Myocyte (in vitro differentiated cells): ENCODE results near the gene SAMHD1. TPM values are rescaled to one million over a fixed set of nuclear protein-coding genes. Genes with fewer than 3 reads are reported as not detected.
A peak's percentile ranks its signal among the peaks of the same experiment; 100 is the strongest.
"Not testable (repeated sequence)": the region's sequence is repeated elsewhere in the genome, so short reads cannot be mapped to it uniquely, and the experiment has no call there.

Experiments used
- DNase-seq: peaks from one replicate; pipeline ENCODE4 v3.0.0-alpha.2; 2012; ENCODE audit warnings: low read depth
- total RNA-seq: library from RNA; depleted of rRNA; stranded (reverse); fragments of >200 nt; gene quantifications from 2 replicates; pipeline ENCODE4 v1.2.3, GENCODE V29; 2014

The SAMHD1 gene
- total RNA-seq, 1 donor from 2014 or later: 20.8 TPM

DNA sequence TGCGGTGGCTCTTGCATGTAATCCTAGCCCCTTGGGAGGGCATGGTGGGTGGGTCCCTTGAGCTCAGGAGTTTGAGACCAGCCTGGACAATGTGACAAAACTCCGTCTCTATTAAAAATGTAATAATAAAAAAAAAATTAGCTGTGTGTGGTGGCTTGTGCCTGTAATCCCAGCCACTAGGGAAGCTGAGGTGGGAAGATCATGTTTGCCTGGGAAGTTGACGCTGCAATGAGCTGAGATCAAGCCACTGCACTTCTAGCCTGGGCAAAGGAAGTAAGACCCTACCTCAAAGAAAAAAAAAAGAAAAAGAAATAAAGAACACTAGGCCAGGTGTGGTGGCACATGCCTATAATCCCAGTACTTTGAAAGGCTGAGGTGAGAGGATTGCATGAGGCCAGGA lies 4.5 kb upstream of the SAMHD1 start:
- no peak for DNase-seq

DNA sequence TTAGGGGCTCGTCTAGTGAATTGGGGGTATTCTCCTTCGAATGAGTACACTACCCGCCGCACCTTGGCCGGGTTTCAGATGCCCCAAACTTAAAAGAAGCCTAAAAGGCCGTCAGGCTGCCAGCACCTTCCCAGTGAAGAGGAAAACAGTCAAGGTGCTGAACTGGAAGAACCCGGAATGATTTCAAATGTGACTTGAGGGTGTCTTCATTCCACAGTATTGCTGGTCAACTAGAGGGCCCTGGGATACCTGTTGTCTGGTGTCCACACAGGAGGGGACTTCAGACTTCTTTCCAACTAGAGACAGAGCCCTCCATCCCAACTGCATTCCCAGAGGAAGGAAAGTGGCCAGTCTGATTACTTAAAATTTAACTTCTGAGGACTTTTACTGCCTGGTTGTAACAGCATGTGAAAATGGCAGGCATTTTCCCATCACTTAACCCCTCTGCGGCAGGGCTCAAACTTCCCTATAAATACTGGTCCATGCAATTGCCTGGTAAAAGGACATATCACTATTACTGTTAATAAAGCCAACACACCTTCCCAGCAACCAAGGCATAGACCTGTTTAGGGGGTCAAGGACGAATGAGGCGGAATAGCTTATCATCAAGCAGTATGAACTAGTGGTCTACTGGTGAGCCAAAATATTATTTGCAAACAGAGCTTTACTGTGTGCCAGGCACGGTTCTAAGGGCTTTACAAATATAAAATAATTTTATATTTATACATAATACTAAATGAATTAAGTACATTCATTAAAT lies 651 bp upstream of the SAMHD1 start:
- no peak for DNase-seq

DNA sequence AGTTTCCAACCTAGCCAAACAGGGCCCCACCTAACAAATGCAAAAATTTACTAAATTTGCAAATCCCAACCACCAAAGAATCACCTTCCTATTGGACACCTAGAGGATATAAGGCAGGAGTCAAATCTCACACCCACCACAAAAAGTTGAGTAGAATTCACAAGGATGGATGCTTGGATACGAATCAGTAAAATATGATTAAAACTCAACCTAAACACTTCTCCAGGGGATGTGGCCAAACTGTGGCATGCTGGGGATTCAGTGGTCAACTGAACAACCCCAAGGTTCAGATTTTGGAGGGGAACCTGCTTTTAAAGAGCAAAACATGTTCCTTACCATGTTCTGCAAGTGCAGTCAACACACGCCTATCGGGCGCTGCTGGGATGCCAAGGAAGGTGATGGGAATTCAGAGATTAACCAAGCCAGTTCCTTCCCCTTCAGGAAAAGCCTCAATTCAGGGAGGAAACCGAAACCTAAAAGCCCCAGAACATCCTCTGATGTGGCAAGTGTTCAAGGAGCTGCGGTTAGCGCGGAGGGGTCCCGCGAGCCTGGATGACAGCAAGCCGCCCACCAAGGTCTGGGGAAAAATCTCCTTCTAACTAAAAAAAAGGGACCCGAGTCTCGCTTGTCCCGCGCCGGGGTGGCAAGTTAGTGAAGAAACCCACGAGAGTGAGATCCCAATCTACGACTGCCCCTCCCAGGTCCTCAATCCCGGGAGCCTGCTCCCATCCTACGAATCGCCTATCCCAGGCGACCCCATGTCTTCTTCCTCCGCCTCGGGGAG lies 902 bp downstream of the SAMHD1 start:
- no peak for DNase-seq

DNA sequence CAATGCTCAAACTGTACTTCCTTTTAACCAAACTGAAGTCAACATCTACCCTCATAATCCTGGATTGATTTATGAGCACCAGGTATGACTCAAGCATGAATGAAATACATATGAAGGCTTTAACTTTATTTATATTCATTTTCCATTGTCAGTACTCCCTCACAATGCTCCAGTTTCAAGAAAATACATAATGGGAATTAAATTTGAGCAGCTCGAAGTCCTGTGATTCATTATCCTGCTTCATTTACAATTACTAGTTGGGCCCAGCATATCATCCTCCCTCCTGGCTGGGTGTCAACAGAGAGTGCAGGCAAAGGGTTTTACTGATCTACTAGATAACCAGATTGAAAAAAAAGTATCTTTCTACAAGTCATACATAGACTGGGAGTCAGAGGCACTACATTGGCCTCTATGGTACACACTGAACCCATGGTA lies 10.1 kb downstream of the SAMHD1 start:
- DNase-seq: no peak

DNA sequence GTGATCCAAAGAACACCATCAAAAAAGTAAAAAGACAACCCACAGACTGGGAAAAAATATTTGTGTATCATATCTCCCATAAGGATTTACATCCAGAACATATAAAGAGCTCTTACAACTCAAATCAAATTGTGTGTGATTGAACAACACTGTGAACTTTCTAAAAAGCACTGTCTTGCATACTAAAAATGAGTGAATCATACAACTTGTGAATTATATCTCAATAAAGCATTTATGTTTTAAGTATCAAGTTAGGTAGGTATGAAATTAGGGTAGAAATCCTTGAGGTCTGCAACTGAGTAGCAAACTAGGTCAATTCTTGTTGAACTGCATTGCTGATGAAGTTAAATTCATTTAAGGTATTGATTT lies 14.1 kb downstream of the SAMHD1 start:
- no peak for DNase-seq

DNA sequence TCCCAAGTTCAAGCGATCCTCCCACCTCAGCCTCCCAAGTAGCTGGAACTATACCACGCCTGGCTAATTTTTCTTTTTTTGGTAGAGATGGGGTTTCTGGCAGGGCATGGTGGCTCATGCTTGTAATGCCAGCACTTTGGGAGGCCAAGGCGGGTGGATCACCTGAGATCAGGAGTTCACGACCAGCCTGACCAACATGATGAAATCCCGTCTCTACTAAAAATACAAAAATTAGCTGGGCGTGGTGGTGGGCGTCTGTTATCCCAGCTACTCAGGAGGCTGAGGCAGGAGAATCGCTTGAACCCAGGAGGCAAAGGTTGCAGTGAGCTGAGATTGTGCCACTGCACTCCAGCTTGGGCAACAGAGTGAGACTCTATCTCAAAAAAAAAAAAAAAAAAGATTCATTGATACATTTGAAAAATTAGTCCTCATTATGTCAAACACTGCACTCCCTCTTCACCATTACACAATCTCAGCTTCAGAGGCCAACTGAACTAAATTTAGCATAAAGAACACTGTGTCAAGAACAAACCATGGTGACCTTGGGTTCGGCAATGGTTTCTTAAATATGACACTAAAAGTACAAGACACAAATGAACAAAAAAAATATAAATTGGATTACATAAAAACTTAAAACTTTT lies 14.6 kb downstream of the SAMHD1 start:
- DNase-seq: not testable (repeated sequence)

DNA sequence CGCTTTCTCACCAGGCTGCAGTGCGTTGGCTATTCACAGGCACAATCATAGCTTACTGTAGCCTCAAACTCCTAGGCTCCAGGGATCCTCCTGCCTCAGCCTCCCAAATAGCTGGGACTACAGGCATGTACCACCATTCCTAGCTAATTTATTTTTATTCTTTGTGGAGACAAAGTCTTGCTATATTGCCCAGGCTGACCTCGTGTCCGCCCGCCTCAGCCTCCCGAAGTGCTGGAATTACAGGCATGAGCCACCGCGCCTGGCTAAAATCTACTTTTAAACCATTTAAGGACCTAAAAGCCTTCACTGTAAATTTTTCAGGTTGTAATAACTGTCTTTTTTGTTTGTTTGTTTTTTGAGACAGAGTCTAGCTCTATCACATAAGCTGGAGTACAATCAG lies 15.2 kb downstream of the SAMHD1 start:
- DNase-seq: no peak

DNA sequence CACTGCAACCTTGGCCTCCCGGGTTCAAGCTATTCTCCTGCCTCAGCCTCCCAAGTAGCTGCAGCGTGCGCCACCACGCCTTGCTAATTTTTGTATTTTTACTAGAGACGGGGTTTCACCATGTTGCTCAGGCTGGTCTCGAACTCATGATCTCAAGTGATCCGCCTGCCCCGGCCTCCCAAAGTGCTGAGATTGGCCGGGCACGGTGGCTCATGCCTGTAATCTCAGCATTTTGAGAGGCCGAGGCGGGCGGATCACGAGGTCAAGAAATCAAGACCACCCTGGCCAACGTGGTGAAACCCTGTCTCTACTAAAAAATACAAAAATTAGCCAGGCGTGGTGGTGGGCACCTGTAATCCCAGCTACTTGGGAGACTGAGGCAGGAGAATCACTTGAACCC lies 17.9 kb downstream of the SAMHD1 start:
- not testable (repeated sequence) for DNase-seq

DNA sequence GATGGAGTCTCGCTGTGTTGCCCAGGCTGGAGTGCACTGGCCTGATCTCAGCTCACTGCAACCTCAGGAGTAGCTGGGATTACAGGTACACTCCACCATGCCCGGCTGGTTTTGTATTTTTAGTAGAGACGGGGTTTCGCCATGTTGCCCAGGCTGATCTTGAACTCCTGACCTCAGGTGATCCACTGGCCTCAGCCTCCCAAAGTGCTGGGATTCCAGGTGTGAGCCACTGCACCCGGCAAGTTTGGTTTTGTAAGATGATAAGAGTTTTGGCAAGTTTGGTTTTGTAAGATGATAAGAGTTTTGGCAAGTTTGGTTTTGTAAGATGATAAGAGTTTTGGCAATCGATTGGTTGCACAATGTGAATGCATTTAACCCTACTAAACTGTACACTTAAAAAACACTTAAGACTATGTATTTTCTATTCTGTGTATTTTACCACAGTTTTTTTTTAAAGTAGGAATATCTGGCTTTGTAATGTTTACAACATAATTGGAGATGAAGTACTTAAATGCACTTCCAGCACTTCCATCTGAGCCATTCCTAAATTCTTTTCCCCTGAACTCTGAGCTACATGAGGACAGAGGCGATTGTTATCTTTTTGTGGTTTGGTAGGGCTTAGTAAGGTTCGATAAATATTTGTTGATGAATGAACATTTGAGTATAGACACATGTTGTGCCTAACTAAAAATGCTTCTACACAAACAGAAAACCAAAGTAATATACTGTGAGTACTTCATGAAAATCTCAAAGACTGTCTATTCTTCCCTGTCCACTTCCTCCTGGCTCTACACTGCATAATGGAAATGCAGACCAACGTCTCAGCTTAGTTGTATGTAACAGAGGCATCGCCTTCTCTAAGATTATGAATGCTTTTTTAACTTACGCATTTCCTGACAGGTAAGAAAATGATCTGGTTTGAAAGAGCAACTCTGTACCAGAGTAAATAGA lies 18.8 kb downstream of the SAMHD1 start:
- no peak for DNase-seq

DNA sequence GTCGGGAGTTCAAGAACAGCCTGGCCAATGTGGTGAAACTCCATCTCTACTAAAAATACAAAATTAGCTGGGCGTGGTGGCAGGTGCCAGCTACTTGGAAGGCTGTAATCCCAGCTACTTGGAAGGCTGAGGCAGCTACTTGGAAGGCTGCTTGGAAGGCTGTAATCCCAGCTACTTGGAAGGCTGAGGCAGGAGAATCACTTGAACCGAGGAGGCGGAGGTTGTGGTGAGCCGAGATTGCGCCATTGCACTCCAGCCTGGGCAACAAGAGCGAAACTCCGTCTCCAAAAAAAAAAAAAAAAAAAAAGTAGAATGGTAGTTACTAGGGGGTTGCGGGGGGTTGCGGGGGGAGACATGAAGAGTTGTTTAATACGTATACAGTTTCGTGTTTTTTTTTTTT lies 19.4 kb downstream of the SAMHD1 start:
- not testable (repeated sequence) for DNase-seq

DNA sequence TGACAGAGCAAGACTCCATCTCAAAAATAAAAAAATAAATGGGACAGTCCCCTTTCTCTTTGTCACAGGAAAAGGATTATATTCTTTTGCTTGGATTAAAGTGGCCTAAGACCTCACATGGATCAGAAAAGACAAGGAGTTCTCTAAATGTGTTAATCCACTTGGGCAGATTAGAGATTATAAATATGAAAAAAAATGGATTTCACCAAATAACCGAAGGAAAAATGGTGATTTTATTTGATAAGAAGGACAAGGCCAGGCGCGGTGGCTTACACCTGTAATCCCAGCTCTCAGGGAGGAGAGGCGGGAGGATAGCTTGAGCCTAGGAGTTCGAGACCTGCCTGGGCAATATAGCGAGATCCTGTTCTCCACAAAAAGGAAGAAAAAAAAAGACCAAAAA lies 21.8 kb downstream of the SAMHD1 start:
- no peak for DNase-seq

DNA sequence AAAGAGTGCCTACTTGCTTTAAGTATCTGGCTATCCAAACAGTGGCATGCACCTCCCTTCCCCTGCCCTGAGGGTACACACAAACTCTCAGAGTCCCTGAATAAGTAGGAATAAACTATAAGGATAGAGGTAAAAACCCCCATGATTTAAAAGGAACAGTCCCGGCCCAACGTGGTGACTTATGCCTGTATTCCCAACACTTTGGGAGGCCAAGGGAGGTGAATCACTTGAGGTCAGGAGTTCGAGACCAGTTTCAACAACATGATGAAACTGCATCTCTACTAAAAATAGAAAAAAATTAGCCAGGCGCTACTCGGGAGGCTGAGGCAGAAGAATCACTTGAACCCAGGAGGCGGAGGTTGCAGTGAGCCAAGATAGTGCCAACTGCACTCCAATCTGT lies 22.2 kb downstream of the SAMHD1 start:
- DNase-seq: no peak

DNA sequence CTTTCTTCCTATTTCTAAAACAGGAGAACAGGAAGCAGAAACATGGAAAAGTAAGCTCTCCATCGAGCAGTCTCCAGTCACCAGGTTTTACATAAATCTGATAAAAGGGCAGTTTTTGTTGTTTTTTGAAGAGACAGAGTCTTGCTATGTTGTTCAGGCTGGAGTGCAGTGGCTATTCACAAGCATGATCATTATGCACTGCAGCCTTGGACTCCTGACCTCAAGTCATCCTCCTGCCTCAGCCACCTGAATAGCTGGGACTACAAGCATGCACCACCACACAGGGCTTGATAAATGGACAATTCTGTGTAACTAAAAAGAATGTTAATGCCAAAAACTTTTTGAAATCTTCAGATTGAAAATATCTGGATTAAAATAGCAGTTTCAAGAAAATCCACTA lies 23.8 kb downstream of the SAMHD1 start:
- no peak for DNase-seq

DNA sequence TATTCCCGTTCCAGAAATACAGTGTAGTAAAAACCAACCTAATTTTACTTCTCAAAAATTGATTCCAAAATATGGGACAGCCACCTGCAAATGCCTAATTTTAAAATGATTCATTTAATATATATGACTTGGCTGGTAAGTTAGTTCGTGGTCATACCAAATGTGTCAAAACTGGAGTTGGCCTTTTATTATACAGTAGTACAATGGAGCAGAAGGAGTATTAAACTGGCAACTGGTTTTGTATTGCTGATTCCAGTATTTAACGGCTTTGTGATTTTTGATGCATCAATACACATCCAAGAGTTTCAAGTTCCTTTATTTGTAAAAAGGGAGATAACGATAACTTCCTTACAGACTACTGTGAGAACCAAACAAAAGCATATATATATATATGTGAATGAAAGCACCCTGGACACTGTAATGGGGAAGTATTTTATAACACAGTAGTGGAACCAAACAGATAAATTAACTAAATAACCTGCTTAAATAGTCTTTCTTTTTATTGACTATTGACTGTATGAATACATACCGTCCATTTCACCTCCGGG lies 24.8 kb downstream of the SAMHD1 start:
- DNase-seq: no peak

DNA sequence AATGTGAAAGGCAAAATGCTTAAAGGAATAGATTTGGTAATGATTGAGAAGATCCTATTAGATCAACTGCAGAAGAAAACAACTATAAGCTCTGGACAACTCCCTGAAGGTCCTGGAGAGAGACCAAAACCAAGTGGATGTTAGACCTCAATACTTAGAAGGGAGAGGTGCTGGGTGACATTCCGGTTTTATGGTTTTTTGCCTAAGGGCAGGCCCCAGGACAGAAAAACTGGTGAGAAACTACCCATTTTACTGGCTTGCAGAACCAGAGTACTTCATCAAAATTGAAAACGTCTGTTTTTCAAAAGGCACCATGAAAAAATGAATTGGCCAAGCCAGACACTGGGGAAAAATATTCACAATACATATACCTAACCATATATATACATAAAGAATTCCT lies 26.3 kb downstream of the SAMHD1 start:
- DNase-seq: no peak

DNA sequence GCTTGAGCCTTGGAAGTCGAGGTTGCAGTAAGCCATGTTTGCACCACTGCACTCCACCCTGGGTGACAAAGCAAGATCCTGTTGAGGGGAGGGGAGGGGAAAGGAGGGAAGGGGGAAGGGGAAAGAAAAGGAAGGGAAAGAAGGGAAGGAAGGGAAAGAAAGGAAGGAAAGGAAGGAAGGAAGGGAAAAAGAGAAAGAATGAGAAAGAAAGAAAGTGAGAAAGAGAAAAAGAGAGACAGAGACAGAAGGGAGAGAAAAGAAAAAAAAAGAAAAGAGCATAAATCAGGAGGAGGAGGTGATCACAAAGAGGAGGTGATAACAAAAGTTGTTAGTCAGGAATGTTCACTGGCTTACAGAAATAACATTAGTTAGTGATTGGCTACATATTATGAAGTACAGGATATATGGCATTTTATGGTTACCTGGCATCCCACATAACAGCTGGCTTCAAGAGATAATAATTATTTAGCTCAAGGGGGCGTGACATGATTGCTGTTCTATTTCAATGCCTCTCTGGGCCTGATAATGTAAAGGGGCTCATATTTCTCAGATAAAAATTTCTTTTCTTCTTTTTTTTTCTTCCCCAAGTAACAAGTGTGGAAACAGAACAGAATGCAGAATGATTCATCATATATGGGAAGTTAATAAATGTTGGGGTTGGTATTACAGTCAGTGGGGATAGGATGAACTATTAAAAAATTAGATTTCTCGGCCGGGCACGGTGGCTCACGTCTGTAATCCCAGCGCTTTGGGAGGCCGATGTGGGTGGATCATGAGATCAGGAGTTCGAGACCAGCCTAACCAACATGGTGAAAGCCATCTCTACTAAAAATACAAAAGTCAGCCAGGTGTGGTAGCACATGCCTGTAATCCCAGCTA lies 27.1 kb downstream of the SAMHD1 start:
- DNase-seq: no peak

DNA sequence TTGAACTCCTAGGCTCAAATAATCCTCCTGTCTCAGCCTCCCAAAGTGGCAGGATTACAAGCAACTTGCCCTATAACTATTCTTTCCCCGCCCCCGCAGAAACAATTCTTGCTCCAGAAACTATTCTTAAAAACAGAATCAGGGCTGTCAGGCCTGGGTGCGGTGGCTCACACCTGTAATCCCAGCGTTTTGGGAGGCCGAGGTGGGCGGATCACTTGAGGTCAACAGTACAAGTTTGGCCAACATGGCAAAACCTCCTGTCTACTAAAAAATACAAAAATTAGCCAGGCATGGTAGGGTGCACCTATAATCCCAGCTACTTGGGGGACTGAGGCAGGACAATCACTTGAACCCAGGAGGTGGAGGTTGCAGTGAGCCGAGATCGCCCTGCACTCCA lies 31.2 kb downstream of the SAMHD1 start:
- DNase-seq: no peak

DNA sequence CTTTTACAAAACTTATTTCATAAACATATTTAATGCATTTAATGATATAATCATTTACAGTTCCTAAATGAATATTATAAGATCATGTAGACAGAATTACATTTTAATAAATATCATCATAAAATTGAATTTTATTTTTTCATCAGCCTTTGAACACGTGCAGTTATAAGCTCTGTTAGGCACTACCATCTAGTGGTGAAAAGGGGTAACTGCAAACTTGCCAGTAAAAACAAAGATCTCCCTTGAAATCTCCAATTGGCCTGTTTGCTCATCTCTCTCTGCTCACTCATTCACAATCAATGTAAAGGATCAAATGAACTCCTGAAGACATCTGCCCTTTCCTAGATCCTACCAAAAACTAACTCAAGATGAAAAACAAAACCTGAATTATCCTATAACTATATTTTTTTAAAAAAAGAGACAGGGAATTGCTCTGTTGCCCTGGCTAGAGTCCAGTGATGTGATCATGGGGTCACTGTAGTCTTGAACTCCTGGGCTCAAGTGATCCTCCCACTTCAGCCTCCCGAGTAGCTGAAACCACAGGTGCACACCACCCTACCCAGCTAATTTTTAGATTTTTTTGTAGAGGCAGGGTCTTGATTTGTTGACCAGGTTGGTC lies 31.7 kb downstream of the SAMHD1 start:
- DNase-seq: peak; percentile 68

DNA sequence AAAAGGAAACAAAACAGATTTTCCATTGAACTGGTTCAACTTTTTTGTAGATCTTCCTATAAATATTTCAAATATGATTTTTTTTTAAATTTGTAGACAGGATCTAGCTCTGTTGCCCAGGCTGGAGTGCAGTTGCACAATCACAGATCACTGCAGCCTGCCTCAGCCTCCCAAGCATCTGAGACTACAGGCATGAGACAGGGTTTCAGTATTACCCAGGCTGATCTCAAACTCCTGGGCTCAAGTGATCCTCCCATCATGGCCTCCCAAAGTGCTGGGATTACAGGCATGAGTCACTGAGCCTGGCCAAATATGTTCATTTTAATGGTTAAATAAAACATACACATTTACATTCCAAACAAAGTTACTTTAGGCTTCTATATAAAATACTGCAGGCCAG lies 33.6 kb downstream of the SAMHD1 start:
- DNase-seq: no peak
